Urinary bladder (tissue), 4 donors: ENCODE data around the gene FRRS1L. TPM values are rescaled to one million over a fixed set of nuclear protein-coding genes. Genes with fewer than 3 reads are reported as not detected.
"Not testable (repeated sequence)": the region's sequence is repeated elsewhere in the genome, so short reads cannot be mapped to it uniquely, and the experiment has no call there.

Source experiments
- DNase-seq: peaks from one replicate; pipeline ENCODE4 v3.0.0-alpha.2; 2015; ENCODE audit errors: extremely low spot score
- H3K27ac ChIP-seq: one replicate; pipeline ENCODE4 v1.5.1; 2013; ENCODE audit warnings: low read depth, mild to moderate bottlenecking, moderate library complexity
- H3K36me3 ChIP-seq: one replicate; pipeline ENCODE4 v1.6.1; 2013; ENCODE audit warnings: mild to moderate bottlenecking, moderate library complexity; ENCODE audit not compliant: insufficient read depth
- H3K4me1 ChIP-seq: one replicate; pipeline ENCODE4 v1.6.1; 2013; ENCODE audit warnings: mild to moderate bottlenecking, moderate library complexity; ENCODE audit not compliant: insufficient read depth
- H3K4me3 ChIP-seq: one replicate; pipeline ENCODE4 v1.5.1; 2013; ENCODE audit warnings: low read depth, low read length
- WGBS: extraction: QIAGEN DNeasy Blood & Tissue Kit; methylation state at CpG from one replicate; pipeline ENCODE4 v1.1.7; 2013; 5-methylcytosine and 5-hydroxymethylcytosine counted together
- polyA plus RNA-seq: library from polyadenylated mRNA; stranded (reverse); fragments of 200-250 nt; gene quantifications from one replicate; pipeline ENCODE4 v1.2.3, GENCODE V29; 2013
- total RNA-seq: library from RNA; depleted of rRNA; stranded (reverse); fragments of >200 nt; gene quantifications from one replicate; pipeline ENCODE4 v1.2.3, GENCODE V29; 2014
- donor health status: healthy with polysubstance abuse.
- donor health status: healthy.

FRRS1L gene
- total and polyA plus RNA-seq, 2 donors, result 0.44 to 7.8 TPM

DNA sequence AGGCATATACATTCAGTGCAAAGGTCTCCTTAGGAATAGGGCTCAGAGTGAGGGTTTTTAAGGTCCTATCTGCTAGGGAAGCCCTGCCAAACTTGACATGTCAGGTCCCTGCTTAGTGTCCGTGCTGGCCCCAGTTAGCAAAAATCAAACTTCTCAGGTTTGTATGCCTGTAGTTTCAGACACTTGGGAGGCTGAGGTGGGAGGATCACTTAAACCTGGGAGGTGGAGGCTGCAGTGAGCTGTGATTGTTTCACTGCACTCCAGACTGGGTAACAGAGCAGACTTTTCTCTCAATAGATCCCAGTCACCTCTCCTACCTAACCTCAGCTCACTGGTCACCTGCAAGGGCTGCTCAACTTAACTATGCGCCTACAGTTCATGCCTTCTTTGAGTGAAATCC, 28.6 kb downstream of the FRRS1L start:
- Histone ChIP-seq H3K4me1 (no peaks in the 10 kb centered on the region), H3K4me3 (no peak overlapping the region), H3K36me3 (no peaks in the 10 kb centered on the region), H3K27ac (no peak overlapping the region)
- WGBS, result 94% methylated on average over 2 of the region's 2 CpGs
- DNase-seq, result no peak

DNA sequence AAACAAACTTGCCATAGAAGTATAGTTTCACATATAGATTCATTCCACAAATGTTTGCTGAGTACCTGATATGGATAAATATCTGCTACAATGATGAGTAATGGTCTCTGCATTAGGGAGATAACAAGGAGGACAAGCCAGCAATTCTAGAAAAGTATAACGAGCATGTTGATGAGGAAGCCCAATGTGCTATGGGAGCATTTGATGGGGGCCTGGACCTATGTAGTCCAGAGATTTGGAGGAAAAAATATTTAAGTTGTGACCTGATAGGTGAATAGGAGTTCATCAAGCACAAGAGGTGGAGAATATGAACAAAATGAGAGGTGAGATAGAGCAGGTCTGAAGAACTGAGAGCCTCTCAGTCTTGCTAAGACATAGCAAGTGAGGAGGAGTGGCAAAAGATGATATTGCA, 32.9 kb downstream of the FRRS1L start:
- Histone ChIP-seq H3K4me1 (no peaks in the 10 kb centered on the region), H3K4me3 (no peak overlapping the region), H3K27ac (no peak overlapping the region), H3K36me3 (no peaks in the 10 kb centered on the region)
- DNase-seq, result no peak
- 71% methylated on average over 1 of the region's 1 CpG for WGBS

GRCh38 chr9:109133533-109133932, 33.5 kb downstream of the FRRS1L start:
- Histone ChIP-seq H3K36me3 (no peaks in the 10 kb centered on the region), H3K27ac (no peak overlapping the region), H3K4me1 (no peaks in the 10 kb centered on the region), H3K4me3 (no peak overlapping the region)
- WGBS, result 91% methylated on average over 2 of the region's 2 CpGs
- DNase-seq, result no peak

DNA sequence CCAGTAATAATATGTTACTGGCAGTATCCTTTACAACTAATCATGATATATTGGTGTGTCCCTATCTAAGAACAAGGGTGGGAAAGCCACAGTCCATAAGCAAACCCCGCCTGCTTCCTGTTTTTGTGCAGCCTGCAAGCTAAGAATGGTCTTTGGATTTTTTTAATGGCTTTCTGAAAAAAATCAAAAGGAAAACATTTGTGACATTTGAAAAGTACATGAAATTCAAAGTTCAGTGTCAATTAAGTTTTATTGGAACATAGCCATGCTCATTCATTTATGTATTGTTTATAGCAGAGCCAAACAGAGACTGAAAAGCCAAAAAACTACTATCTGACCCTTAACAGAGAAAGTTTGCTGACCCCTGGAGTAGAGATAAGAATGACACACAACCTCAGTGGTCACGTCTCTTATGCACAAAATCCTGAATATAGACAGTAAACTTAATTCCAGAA, 34.5 kb downstream of the FRRS1L start:
- Histone ChIP-seq H3K4me1 (no peaks in the 10 kb centered on the region), H3K27ac (no peak overlapping the region), H3K4me3 (no peak overlapping the region), H3K36me3 (no peaks in the 10 kb centered on the region)
- 44% methylated on average over 2 of the region's 2 CpGs for WGBS
- DNase-seq, result no peak

GRCh38 chr9:109129470-109130197, 37.4 kb downstream of the FRRS1L start:
- Histone ChIP-seq H3K4me1 (no peaks in the 10 kb centered on the region), H3K27ac (no peak overlapping the region), H3K36me3 (no peaks in the 10 kb centered on the region), H3K4me3 (no peak overlapping the region)
- WGBS, result 72% methylated on average over 6 of the region's 6 CpGs
- no peak for DNase-seq

GRCh38 chr9:109126671-109127070, 40.4 kb downstream of the FRRS1L start:
- H3K36me3 ChIP-seq, DNase-seq, H3K4me3 ChIP-seq, H3K4me1 ChIP-seq, H3K27ac ChIP-seq: not testable (repeated sequence)
- 73% methylated on average over 4 of the region's 4 CpGs for WGBS

- H3K36me3 ChIP-seq, result no peaks in the 10 kb centered on the region
- H3K27ac ChIP-seq, result no peak overlapping the region
- H3K4me1 ChIP-seq, result no peaks in the 10 kb centered on the region
- H3K4me3 ChIP-seq, result no peak overlapping the region
- DNase-seq, result no peak
- WGBS, result 62% methylated on average over 2 of the region's 2 CpGs
Observed at GRCh38 chr9:109124121-109124520, 42.9 kb downstream of the FRRS1L start.

DNA sequence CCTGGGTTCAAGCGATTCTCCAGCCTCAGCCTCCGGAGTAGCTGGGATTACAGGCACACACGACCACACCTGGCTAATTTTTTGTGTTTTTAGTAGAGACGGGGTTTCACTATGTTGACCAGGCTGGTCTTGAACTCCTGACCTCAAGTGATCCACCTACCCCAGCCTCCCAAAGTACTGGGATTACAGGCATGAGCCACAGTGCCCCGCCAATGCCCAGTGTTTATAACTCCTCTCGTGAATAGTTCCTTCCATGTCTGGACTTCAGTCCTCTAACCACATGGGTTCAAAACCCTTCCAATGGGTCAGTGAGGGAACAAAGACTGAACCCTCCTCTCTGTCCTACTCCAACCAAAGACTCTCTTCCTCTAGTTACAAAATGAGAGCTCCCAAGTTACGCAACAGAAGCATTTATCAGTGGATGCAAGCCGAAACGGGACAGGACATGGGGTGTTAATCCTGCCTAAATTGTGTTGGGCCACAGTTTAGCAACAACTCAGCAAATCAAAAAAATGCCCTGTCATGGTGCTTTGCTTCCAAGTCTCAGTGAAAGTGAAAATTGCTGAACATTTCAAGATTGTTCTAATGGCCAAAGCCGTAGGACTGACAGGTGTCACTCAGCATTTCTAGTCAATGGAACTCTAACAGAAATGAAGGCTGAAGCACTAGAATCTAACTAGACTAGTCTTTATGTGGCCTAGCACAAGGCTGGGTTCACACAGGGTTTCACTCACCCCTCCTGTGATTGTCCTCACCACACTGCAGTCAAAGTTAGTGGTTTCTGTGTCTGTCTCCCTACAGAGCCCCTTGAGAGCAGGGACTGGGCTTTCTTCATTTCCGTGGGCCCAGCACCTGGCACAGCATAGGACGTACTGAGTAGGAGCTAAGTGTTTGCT, 44.1 kb downstream of the FRRS1L start:
- WGBS, result 75% methylated on average over 12 of the region's 12 CpGs
- H3K36me3 ChIP-seq, result no peaks in the 10 kb centered on the region
- H3K4me1 ChIP-seq, result no peaks in the 10 kb centered on the region
- H3K4me3 ChIP-seq, result no peak overlapping the region
- no peak overlapping the region for H3K27ac ChIP-seq
- DNase-seq, result no peak

DNA sequence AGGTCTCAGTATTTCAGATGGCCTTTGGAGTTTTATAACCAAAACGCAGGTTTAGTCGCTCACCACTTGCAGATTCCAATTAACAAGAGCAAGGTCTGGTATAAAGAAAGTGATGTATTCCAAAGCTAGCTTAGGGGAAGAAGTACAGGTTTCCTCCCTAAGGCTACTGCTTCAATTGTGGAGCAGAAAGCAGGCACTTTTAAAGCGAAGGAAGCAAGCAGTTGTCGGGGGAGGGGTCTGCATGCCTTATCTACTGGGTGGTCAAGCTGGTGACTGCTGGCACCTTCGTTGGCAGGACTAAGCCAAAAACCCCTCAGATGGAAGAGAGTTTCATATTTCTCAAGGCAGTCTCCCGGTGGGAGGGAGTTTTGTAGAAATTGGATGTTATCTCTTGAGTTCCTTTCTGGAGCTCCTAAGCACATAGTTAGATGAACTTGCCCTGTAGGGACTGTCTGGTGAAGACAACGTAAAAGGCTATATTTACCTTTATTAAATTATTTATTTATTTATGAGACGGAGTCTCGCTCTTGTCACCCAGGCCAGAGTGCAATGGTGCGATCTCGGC, 45.7 kb downstream of the FRRS1L start:
- Histone ChIP-seq H3K36me3 (no peaks in the 10 kb centered on the region), H3K27ac (no peak overlapping the region), H3K4me3 (no peak overlapping the region), H3K4me1 (no peaks in the 10 kb centered on the region)
- WGBS, result 65% methylated on average over 11 of the region's 11 CpGs
- DNase-seq, result no peak

GRCh38 chr9:109120204-109120789, 46.8 kb downstream of the FRRS1L start:
- 22% methylated on average over 13 of the region's 13 CpGs for WGBS
- Histone ChIP-seq H3K36me3 (no peaks in the 10 kb centered on the region), H3K27ac (no peak overlapping the region), H3K4me1 (no peaks in the 10 kb centered on the region), H3K4me3 (no peak overlapping the region)
- DNase-seq, result no peak

- WGBS, result under 1% methylated on average over 88 of the region's 88 CpGs
- DNase-seq, result peak; percentile 96
- peak within 1 kb of the TSS; percentile 92 for H3K27ac ChIP-seq
- peaks cover under 1% of the 10 kb centered on the region for H3K4me1 ChIP-seq
- no peaks in the 10 kb centered on the region for H3K36me3 ChIP-seq
- H3K4me3 ChIP-seq, result peak within 1 kb of the TSS; percentile 91
Observed at GRCh38 chr9:109119439-109120203, 47.4 kb downstream of the FRRS1L start, which contains the start of gene TMEM245. Gene TMEM245 (minus strand): TSS chr9:109119947. CDS start chr9:109119913, 34 bp downstream.

GRCh38 chr9:109118808-109119438, 48.1 kb downstream of the FRRS1L start:
- Histone ChIP-seq H3K4me1 (peaks cover 2% of the 10 kb centered on the region), H3K36me3 (no peaks in the 10 kb centered on the region), H3K4me3 (peak overlapping the region; percentile 91), H3K27ac (no peak overlapping the region)
- under 1% methylated on average over 29 of the region's 29 CpGs for WGBS
- DNase-seq, result no peak
